Lower leg skin (tissue), 4 donors: ENCODE measurements around the gene FAM13A. TPM values are rescaled to one million over a fixed set of nuclear protein-coding genes. Genes with fewer than 3 reads are reported as not detected.

ENCODE experiments used
- DNase-seq, 2 donors: peaks; one replicate each; pipeline ENCODE4 v3.0.0-alpha.2; 2019; ENCODE audit warnings: low spot score in 2 of 2
- H3K4me3 ChIP-seq: fragments of 200-600 bp; sonication (generic); 2 replicates; pipeline ENCODE4 v1.5.1; 2017; ENCODE audit warnings: mild to moderate bottlenecking, low read depth; ENCODE audit not compliant: poor library complexity, severe bottlenecking
- POLR2A ChIP-seq, 2 donors: fragments of 450-650 bp; IDR thresholded peaks; one replicate each; pipeline ENCODE4 v1.6.1; 2016 to 2017; ENCODE audit warnings: antibody characterized with exemption in 2 of 2, mild to moderate bottlenecking in 1 of 2, moderate library complexity in 1 of 2
- WGBS, 2 donors: methylation state at CpG; one replicate each; pipeline ENCODE4 v1.1.5; 2018; 5-methylcytosine and 5-hydroxymethylcytosine counted together
- intact Hi-C: fragments of 100-400 bp; cut with DNase I; formaldehyde crosslinking; loops from one replicate; pipeline ENCODE4 v1.15.0; 2023; ENCODE audit warnings: low total_unique reads
- total RNA-seq, 4 donors: library from RNA; depleted of rRNA; stranded (reverse); fragments of >200 nt; gene quantifications; one replicate each; pipeline ENCODE4 v1.1.0, GENCODE V29; 2016
- TF ChIP-seq, protein P1 (sequence below), 3 donors: fragments of 450-650 bp; IDR thresholded peaks; one replicate each; pipeline ENCODE4 v1.5.1; 2016; ENCODE audit warnings: antibody characterized with exemption in 3 of 3, mild to moderate bottlenecking in 3 of 3, moderate library complexity in 2 of 3

FAM13A gene
- total RNA-seq, 4 donors from 2014 or later: 50.0 to 303 (median 114) TPM

DNA sequence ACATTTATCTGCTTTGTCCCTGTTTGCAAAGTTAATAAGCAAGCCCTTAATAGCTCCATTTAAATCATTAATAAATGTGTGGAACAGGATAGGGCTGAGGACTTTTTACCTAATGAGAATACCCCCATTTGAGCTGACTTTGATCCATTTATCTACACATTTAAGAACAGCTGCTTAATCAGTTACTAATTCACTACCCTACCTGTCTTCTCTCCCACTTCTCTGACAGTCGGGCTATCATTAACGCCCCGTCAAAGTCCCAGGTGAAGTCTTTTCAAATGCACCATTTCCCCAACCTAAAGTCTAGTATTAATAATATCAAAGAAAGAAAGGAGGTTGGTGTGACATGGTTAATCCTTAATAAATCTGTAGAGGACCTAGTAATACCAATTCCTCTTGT lies 302.2 kb downstream of the FAM13A start:
- intact Hi-C loops: no loop called here
- DNase-seq: no peak
- WGBS, 2 donors: 97% methylated on average over 3 of the region's 3 CpGs
- TF ChIP-seq, protein P1, sequence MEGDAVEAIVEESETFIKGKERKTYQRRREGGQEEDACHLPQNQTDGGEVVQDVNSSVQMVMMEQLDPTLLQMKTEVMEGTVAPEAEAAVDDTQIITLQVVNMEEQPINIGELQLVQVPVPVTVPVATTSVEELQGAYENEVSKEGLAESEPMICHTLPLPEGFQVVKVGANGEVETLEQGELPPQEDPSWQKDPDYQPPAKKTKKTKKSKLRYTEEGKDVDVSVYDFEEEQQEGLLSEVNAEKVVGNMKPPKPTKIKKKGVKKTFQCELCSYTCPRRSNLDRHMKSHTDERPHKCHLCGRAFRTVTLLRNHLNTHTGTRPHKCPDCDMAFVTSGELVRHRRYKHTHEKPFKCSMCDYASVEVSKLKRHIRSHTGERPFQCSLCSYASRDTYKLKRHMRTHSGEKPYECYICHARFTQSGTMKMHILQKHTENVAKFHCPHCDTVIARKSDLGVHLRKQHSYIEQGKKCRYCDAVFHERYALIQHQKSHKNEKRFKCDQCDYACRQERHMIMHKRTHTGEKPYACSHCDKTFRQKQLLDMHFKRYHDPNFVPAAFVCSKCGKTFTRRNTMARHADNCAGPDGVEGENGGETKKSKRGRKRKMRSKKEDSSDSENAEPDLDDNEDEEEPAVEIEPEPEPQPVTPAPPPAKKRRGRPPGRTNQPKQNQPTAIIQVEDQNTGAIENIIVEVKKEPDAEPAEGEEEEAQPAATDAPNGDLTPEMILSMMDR (IDR thresholded peaks at IDR 0.05): no peak
- no peak for TF ChIP-seq POLR2A (IDR thresholded peaks at IDR 0.05)
- no peak overlapping the region for H3K4me3 ChIP-seq

DNA sequence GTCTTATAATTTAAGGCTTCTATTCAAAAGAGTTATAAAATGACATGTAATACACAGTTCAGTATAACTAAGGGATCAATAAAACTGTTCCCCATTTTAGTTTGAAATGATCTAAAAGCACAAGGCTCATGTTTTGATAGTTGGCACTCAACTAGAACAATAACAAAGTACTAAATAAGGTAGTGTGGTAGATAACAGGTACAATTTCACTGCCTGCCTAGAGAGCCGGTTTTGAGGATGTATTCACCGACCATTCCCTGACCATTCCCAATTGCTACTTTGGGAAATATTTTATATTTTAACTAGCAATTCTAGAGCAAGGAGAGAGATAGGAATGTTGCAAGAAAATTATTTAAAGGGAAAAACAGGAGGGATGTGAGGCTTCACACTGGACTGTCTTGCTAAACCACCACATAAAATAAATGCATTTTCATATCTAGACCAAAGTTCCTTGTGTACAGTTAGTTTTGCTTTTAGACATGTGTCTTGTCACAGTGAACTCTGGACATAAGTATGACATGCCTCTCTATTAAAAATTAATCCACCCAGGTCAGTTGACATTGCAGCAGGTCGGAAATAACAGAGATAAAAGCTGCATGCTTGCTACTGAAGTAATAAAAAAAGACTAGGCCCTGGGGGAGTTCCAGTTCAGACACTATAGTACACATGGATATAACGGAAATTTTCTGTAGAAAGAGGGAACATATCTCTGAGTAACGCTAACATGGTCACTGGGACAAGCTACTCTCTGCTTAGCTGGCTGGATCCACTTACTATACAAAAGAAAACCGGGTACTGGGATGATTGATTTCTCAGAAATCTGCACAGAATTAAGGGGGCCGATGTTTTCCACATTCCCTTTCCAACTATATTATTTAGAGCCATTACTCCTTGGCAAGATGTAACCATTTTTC lies 303.1 kb downstream of the FAM13A start:
- no peak for DNase-seq

DNA sequence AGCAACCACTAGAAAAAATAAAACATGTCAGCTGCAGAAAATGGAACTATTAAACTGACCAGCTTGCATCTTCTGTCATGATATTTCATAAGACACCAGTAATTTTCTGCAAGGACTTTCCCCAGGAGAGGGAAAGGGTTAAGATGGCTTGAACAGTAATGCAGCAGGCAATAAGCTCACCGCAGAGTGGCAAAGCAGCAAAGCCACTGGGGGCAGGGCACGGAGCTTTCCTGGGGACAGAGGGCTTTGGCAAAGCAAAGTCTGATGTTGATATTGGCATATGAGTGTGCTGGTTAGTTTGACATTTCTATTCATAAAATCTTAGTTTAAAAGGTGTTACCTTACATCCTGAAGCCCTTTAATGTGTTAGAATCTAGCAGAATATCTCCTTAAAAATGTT lies 304.2 kb downstream of the FAM13A start:
- H3K4me3 ChIP-seq: no peak overlapping the region
- no peak for TF ChIP-seq POLR2A (IDR thresholded peaks at IDR 0.05)
- TF ChIP-seq, protein P1 (IDR thresholded peaks at IDR 0.05): no peak
- intact Hi-C loops: no loop called here
- DNase-seq: no peak
- WGBS, 2 donors: 58 to 65% methylated on average over 2 of the region's 2 CpGs

More for the DNA sequence above, 303.1 kb downstream of the FAM13A start:
- no peak overlapping the region for H3K4me3 ChIP-seq
- no peak for TF ChIP-seq POLR2A (IDR thresholded peaks at IDR 0.05)
- TF ChIP-seq, protein P1 (IDR thresholded peaks at IDR 0.05): no peak
- 74 to 79% methylated on average over 7 of the region's 7 CpGs for WGBS, 2 donors
- intact Hi-C loops: no loop called here

DNA sequence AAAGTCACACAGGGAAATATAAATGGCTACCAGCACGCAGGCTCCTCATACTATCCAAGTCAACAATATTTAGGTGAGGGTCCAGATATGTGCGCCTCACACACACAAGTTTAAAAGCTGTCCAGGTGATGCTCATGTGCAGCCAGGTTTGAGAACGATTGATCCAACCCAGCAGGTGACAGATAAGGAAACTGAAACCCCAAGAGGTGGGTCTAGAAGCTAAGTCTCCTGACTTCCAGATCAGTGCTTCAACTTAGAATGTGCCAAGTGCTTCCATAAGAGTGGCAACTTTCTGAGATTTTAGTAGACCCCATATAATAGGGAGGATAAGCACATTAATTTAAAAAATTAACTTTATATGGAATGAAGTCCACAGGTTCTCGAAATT lies 304.9 kb downstream of the FAM13A start:
- TF ChIP-seq, protein P1 (IDR thresholded peaks at IDR 0.05): no peak
- no peak for TF ChIP-seq POLR2A (IDR thresholded peaks at IDR 0.05)
- WGBS, 2 donors: 92 to 95% methylated on average over 4 of the region's 4 CpGs
- intact Hi-C loops: no loop called here
- H3K4me3 ChIP-seq: no peak overlapping the region
- DNase-seq: no peak

DNA sequence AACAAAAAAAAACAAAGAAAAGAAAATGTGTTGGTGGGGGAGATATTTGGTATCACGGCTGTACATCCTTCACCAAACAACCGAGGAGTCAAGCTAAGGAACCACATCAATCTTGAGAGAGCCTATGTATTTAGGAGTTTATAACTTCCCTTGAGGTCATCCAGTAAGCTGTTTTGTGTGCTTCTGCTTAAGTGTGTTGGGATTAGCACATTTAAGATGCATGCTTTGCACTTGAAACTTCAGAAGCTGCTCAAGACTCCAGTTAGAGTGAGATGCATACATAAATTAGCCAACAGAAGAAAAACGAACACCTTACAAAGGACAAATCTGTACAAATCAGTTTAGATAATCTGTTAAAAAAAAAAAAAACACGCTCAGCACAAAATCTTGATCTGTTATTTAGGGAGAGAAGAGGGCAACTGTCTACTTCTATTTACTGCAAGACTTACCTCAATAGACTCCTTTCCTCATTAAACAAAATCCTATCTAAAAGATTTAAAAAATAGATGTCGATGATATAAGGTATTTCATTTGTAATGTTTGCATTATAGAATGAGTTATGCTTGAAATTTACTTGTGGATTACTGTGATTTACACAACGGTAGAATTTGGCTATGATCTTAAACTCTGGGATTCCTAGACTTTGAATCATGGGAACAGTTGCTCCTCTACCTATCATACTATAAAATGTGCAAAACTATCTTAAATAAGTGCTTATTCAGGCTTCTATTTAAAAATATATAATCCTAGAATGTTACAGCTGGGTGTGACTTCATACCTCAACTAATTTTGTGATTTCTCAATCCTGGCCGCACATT lies 305.5 kb downstream of the FAM13A start:
- DNase-seq: no peak
- 96% methylated on average over 7 of the region's 7 CpGs for WGBS, 2 donors

More for the DNA sequence above, 305.5 kb downstream of the FAM13A start:
- H3K4me3 ChIP-seq: no peak overlapping the region
- TF ChIP-seq POLR2A (IDR thresholded peaks at IDR 0.05): no peak
- TF ChIP-seq, protein P1 (IDR thresholded peaks at IDR 0.05): no peak
- intact Hi-C loops: no loop called here
